Stimulated activated memory B cell treated with anti-CD40 and anti-IgM and Interleukin-4, amounts not matched to agents 10 μg/mL and 1 μg/mL and 100 μg/mL, for 72 hours (primary cell): ENCODE results near the gene DLG4.
"Not testable (repeated sequence)": the region's sequence is repeated elsewhere in the genome, so short reads cannot be mapped to it uniquely, and the experiment has no call there.

Source experiments
- ATAC-seq: fragments of 150-1000 bp; cut with Tn5 transposase; 2 replicates; pipeline ENCODE4 v1.10.0; 2021
- H3K27ac Mint-ChIP-seq: one replicate; pipeline ENCODE4 v1.8.0; 2022; ENCODE audit warnings: mild to moderate bottlenecking, mixed read lengths
- H3K27me3 Mint-ChIP-seq: one replicate; pipeline ENCODE4 v1.8.0; 2022; ENCODE audit warnings: mixed read lengths
- H3K36me3 Mint-ChIP-seq: one replicate; pipeline ENCODE4 v1.8.0; 2022; ENCODE audit warnings: mixed read lengths
- H3K4me1 Mint-ChIP-seq: one replicate; pipeline ENCODE4 v1.8.0; 2022; ENCODE audit warnings: mixed read lengths
- H3K4me3 Mint-ChIP-seq: one replicate; pipeline ENCODE4 v1.8.0; 2022; ENCODE audit warnings: mild to moderate bottlenecking, moderate library complexity, mixed read lengths
- H3K9me3 Mint-ChIP-seq: one replicate; pipeline ENCODE4 v1.8.0; 2022; ENCODE audit warnings: mixed read lengths

Gene DLG4

GRCh38 chr17:7195971-7196370 is 23.7 kb downstream of the DLG4 start:
- Mint-ChIP-seq H3K27me3 (no peaks in the 10 kb centered on the region), H3K36me3 (no peaks in the 10 kb centered on the region), H3K4me3 (no peak overlapping the region), H3K27ac (no peak overlapping the region), H3K4me1 (no peaks in the 10 kb centered on the region), H3K9me3 (no peaks in the 10 kb centered on the region)
- ATAC-seq: no peak

- Mint-ChIP-seq H3K27ac (no peak overlapping the region), H3K4me3 (no peak overlapping the region), H3K27me3 (no peaks in the 10 kb centered on the region), H3K4me1 (no peaks in the 10 kb centered on the region), H3K36me3 (no peaks in the 10 kb centered on the region), H3K9me3 (no peaks in the 10 kb centered on the region)
- ATAC-seq: no peak
Measured at GRCh38 chr17:7192271-7192937, 27.2 kb downstream of the DLG4 start.

- ATAC-seq: no peak
- no peaks in the 10 kb centered on the region for H3K36me3 Mint-ChIP-seq
Measured at GRCh38 chr17:7191571-7192270, 27.9 kb downstream of the DLG4 start.

GRCh38 chr17:7191069-7191468 is 28.6 kb downstream of the DLG4 start:
- Mint-ChIP-seq H3K27me3 (peaks cover 9% of the 10 kb centered on the region), H3K27ac (no peak overlapping the region), H3K4me3 (no peak overlapping the region), H3K36me3 (no peaks in the 10 kb centered on the region), H3K4me1 (peaks cover 7% of the 10 kb centered on the region), H3K9me3 (no peaks in the 10 kb centered on the region)
- ATAC-seq: no peak

More at GRCh38 chr17:7191571-7192270, 27.9 kb downstream of the DLG4 start:
- Mint-ChIP-seq H3K9me3 (no peaks in the 10 kb centered on the region), H3K4me3 (no peak overlapping the region), H3K27ac (no peak overlapping the region), H3K4me1 (peaks cover 1% of the 10 kb centered on the region), H3K27me3 (peaks cover 3% of the 10 kb centered on the region)

GRCh38 chr17:7190276-7190917 is 29.2 kb downstream of the DLG4 start:
- no peak overlapping the region for H3K27ac Mint-ChIP-seq
- H3K27me3 Mint-ChIP-seq: peaks cover 9% of the 10 kb centered on the region
- H3K36me3 Mint-ChIP-seq: no peaks in the 10 kb centered on the region
- peaks cover 7% of the 10 kb centered on the region for H3K4me1 Mint-ChIP-seq
- no peak for ATAC-seq
- H3K9me3 Mint-ChIP-seq: no peaks in the 10 kb centered on the region
- H3K4me3 Mint-ChIP-seq: no peak overlapping the region

- ATAC-seq: no peak
- Mint-ChIP-seq H3K27me3 (peaks cover 9% of the 10 kb centered on the region), H3K9me3 (no peaks in the 10 kb centered on the region), H3K27ac (no peak overlapping the region), H3K4me3 (no peak overlapping the region), H3K36me3 (no peaks in the 10 kb centered on the region), H3K4me1 (peaks cover 7% of the 10 kb centered on the region)
Measured at GRCh38 chr17:7186241-7186640, 33.4 kb downstream of the DLG4 start.

GRCh38 chr17:7184647-7185046 is 35.0 kb downstream of the DLG4 start:
- no peak overlapping the region for H3K4me3 Mint-ChIP-seq
- no peak for ATAC-seq
- H3K27ac Mint-ChIP-seq: no peak overlapping the region
- H3K27me3 Mint-ChIP-seq: peaks cover 9% of the 10 kb centered on the region
- H3K9me3 Mint-ChIP-seq: no peaks in the 10 kb centered on the region
- peaks cover 7% of the 10 kb centered on the region for H3K4me1 Mint-ChIP-seq
- no peaks in the 10 kb centered on the region for H3K36me3 Mint-ChIP-seq

GRCh38 chr17:7184091-7184488 is 35.5 kb downstream of the DLG4 start:
- Mint-ChIP-seq H3K27me3 (peaks cover 9% of the 10 kb centered on the region), H3K36me3 (no peaks in the 10 kb centered on the region), H3K9me3 (no peaks in the 10 kb centered on the region), H3K4me3 (no peak overlapping the region), H3K4me1 (peaks cover 7% of the 10 kb centered on the region), H3K27ac (no peak overlapping the region)
- ATAC-seq: no peak

- Mint-ChIP-seq H3K27ac (no peak overlapping the region), H3K9me3 (no peaks in the 10 kb centered on the region), H3K4me1 (peaks cover 7% of the 10 kb centered on the region), H3K36me3 (no peaks in the 10 kb centered on the region), H3K4me3 (no peak overlapping the region), H3K27me3 (peaks cover 9% of the 10 kb centered on the region)
- ATAC-seq: no peak
Measured at GRCh38 chr17:7183433-7184090, 36.1 kb downstream of the DLG4 start.

GRCh38 chr17:7182101-7182500 is 37.5 kb downstream of the DLG4 start:
- not testable (repeated sequence) for H3K4me3 Mint-ChIP-seq, ATAC-seq, H3K27ac Mint-ChIP-seq, H3K9me3 Mint-ChIP-seq, H3K36me3 Mint-ChIP-seq
- peaks cover 18% of the 10 kb centered on the region for H3K27me3 Mint-ChIP-seq
- H3K4me1 Mint-ChIP-seq: peaks cover 12% of the 10 kb centered on the region

GRCh38 chr17:7179317-7180254 is 40.0 kb downstream of the DLG4 start, which contains the start of gene ASGR1:
Gene ASGR1 (minus strand): TSS chr17:7179370. CDS start chr17:7178563, 807 bp downstream.
- Mint-ChIP-seq H3K36me3 (no peaks in the 10 kb centered on the region), H3K9me3 (no peaks in the 10 kb centered on the region), H3K4me3 (no peak within 1 kb of the TSS), H3K27me3 (peaks cover 10% of the 10 kb centered on the region), H3K27ac (no peak within 1 kb of the TSS), H3K4me1 (peaks cover 6% of the 10 kb centered on the region)
- ATAC-seq: no peak

- Mint-ChIP-seq H3K27me3 (peaks cover 10% of the 10 kb centered on the region), H3K27ac (no peak overlapping the region), H3K4me3 (no peak overlapping the region), H3K4me1 (peaks cover 6% of the 10 kb centered on the region), H3K36me3 (no peaks in the 10 kb centered on the region), H3K9me3 (no peaks in the 10 kb centered on the region)
- no peak for ATAC-seq
Measured at GRCh38 chr17:7178973-7179316, 40.7 kb downstream of the DLG4 start.

- Mint-ChIP-seq H3K4me1 (peaks cover 6% of the 10 kb centered on the region), H3K36me3 (no peaks in the 10 kb centered on the region), H3K27me3 (peaks cover 10% of the 10 kb centered on the region), H3K27ac (no peak overlapping the region), H3K9me3 (no peaks in the 10 kb centered on the region), H3K4me3 (no peak overlapping the region)
- no peak for ATAC-seq
Measured at GRCh38 chr17:7177954-7178477, 41.6 kb downstream of the DLG4 start.

- Mint-ChIP-seq H3K36me3 (no peaks in the 10 kb centered on the region), H3K4me3 (no peak overlapping the region), H3K27me3 (peaks cover 10% of the 10 kb centered on the region), H3K9me3 (no peaks in the 10 kb centered on the region), H3K27ac (no peak overlapping the region), H3K4me1 (peaks cover 6% of the 10 kb centered on the region)
- ATAC-seq: peak; percentile 72
Measured at GRCh38 chr17:7177191-7177953, 42.3 kb downstream of the DLG4 start.
